Smooth muscle cell of trachea (primary cell): ENCODE results near the gene GPR12. TPM values are rescaled to one million over a fixed set of nuclear protein-coding genes. Genes with fewer than 3 reads are reported as not detected.

ENCODE experiments used
- total RNA-seq: library from RNA; depleted of rRNA; stranded (reverse); fragments of >200 nt; gene quantifications from 2 replicates; pipeline ENCODE4 v1.2.1, GENCODE V29; 2014

The GPR12 gene
- not detected in 2 replicates for total RNA-seq

DNA sequence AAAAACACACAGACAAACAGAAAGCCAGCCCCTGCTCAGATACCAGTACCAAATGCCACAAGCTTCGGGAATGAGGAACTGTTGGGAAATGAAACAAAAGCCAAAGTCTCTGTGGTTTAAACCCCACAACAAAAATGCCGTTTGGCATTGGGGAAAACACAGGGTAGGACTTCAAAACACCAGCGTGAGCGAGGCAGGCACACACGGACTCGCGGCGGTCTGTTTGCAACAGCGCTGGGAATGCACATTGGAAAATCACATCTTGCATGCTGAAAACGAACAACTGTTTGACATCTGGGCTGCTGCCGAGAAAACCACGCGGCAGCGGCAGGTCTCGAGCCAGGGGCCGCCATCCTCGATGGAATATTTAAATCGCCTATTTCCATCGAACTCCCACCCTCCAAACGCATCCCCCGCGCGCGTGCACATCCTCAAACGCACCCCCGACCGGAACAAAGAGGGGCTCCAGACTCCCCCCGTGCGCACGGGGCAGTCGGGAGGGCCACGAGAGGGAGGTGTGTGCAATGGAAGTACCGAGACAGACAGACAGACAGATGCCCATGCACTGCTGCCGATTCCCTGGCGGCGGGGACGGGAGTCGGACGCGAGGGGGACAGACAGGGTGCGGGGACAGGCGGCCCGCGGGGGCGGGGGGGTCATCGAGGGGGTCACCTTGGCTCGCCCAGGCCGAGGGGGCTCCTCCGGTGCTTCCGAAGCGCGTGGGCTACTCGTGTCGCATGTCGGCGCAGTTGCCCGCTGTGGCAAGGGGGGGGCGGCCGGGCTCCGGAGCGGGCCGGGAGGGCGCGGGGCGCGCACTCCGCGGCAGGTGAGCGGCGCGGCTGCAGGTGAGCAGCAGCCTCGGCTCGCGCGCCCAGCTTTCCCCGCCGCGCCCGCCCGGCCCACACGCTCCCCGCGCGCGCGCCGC is at the start of gene GPR12:
TSS of gene GPR12 (minus strand) at position 880 of the 925 bp plus-strand sequence. CDS start 959 bp downstream, outside the sequence.

Other genes with a start within 250 kb of the GPR12 start
- 12.2 and 14.2 TPM in 2 replicates for gene WASF3, start 203.1 kb downstream of the GPR12 start, total RNA-seq